Lower lobe of right lung (tissue), 2 donors: Measurements from ENCODE around the gene SLC7A4. TPM values are rescaled to one million over a fixed set of nuclear protein-coding genes. Genes with fewer than 3 reads are reported as not detected.

ENCODE experiments used
- ATAC-seq, 2 donors: fragments of 200-7000 bp; cut with Tn5 transposase; one replicate each; pipeline ENCODE4 v1.9.1; 2020 to 2022; ENCODE audit warnings: mild to moderate bottlenecking in 2 of 2, moderate library complexity in 2 of 2
- DNase-seq: peaks from one replicate; pipeline ENCODE4 v3.0.0-alpha.2; 2020
- H3K27ac ChIP-seq: fragments of 200-600 bp; one replicate; pipeline ENCODE4 v1.8.0; 2022
- H3K27me3 ChIP-seq: fragments of 200-600 bp; one replicate; pipeline ENCODE4 v1.8.0; 2022; ENCODE audit warnings: low read depth
- H3K36me3 ChIP-seq: fragments of 200-600 bp; one replicate; pipeline ENCODE4 v1.8.0; 2022; ENCODE audit warnings: mild to moderate bottlenecking
- H3K4me1 ChIP-seq: fragments of 200-600 bp; one replicate; pipeline ENCODE4 v1.8.0; 2022
- H3K4me3 ChIP-seq: fragments of 200-600 bp; one replicate; pipeline ENCODE4 v1.8.0; 2022; ENCODE audit warnings: mild to moderate bottlenecking
- H3K9me3 ChIP-seq: fragments of 200-600 bp; one replicate; pipeline ENCODE4 v1.8.0; 2022
- intact Hi-C: fragments of 100-400 bp; cut with DNase I; formaldehyde crosslinking; loops from one replicate; pipeline ENCODE4 v1.11.0; 2022
- total RNA-seq: library from RNA; stranded (reverse); fragmentation: NEBNext Ultra II Directional; extraction: Animal tissue kit (Norgen Biotek cat#: 25700); gene quantifications from one replicate; pipeline ENCODE4 v1.2.1, GENCODE V29; 2021
- TF ChIP-seq, protein P1 (sequence below): fragments of 200-600 bp; IDR thresholded peaks from one replicate; pipeline ENCODE4 v1.8.0; 2022; ENCODE audit warnings: antibody characterized with exemption, mild to moderate bottlenecking
- donor health status: DM: no; HTN: yes; CAD: no; lungs with severe emphysema.

SLC7A4 gene
- total RNA-seq, 1 donor from 2014 or later = 0.47 TPM

GRCh38 chr22:21077884-21078508 is 45.6 kb upstream of the SLC7A4 start:
- TF ChIP-seq, protein P1, sequence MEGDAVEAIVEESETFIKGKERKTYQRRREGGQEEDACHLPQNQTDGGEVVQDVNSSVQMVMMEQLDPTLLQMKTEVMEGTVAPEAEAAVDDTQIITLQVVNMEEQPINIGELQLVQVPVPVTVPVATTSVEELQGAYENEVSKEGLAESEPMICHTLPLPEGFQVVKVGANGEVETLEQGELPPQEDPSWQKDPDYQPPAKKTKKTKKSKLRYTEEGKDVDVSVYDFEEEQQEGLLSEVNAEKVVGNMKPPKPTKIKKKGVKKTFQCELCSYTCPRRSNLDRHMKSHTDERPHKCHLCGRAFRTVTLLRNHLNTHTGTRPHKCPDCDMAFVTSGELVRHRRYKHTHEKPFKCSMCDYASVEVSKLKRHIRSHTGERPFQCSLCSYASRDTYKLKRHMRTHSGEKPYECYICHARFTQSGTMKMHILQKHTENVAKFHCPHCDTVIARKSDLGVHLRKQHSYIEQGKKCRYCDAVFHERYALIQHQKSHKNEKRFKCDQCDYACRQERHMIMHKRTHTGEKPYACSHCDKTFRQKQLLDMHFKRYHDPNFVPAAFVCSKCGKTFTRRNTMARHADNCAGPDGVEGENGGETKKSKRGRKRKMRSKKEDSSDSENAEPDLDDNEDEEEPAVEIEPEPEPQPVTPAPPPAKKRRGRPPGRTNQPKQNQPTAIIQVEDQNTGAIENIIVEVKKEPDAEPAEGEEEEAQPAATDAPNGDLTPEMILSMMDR = no peak
- Histone ChIP-seq H3K27me3 (no peaks in the 10 kb centered on the region), H3K27ac (no peak overlapping the region), H3K4me1 (no peaks in the 10 kb centered on the region), H3K9me3 (no peaks in the 10 kb centered on the region), H3K36me3 (no peaks in the 10 kb centered on the region), H3K4me3 (no peak overlapping the region)
- DNase-seq (no peak), ATAC-seq (no peak)
- intact Hi-C loops = no loop called here

DNA sequence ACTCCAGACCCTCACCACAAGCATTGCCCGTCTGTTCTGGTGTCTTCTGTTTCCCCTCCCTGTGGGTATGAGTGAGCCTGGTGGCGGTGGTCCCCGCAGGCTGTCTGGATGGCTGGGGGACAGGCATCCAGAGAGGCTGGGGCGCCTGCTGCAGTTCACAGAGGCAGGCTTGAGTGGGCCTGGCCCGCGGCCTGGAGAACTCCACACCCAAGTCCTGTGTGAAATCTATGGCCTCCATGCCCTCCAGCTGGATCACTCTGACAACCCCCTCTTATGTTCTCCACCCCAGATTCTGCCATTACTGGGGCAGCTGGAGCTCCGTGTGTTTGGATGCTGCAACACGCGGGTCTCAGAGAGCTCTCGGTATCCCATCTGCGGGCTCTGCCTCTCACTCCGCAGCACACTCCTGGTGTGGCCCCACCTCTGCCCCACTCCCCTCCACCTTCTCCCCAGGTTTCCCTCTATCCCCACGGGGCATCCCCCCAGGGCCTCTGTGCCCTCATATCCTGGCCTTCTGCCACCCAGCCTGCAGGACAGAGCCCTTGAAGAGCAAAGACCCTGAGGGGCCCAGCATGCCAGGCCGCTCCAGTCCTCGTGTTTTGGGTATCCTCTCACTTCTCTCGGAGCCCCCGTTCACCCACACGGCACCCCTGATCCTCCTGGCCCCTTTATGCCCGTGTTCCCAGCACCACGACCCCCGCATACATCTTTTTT is 44.7 kb upstream of the SLC7A4 start:
- H3K9me3 ChIP-seq = no peaks in the 10 kb centered on the region
- no peak for ATAC-seq
- no peaks in the 10 kb centered on the region for H3K36me3 ChIP-seq
- H3K27me3 ChIP-seq = no peaks in the 10 kb centered on the region
- intact Hi-C loops = no loop called here
- DNase-seq = no peak
- H3K27ac ChIP-seq = no peak overlapping the region
- no peak overlapping the region for H3K4me3 ChIP-seq
- no peaks in the 10 kb centered on the region for H3K4me1 ChIP-seq
- TF ChIP-seq, protein P1 = no peak

GRCh38 chr22:21075516-21076138 is 43.3 kb upstream of the SLC7A4 start:
- ATAC-seq = no peak

GRCh38 chr22:21074102-21074715 is 41.8 kb upstream of the SLC7A4 start:
- no peak for DNase-seq
- Histone ChIP-seq H3K36me3 (no peaks in the 10 kb centered on the region), H3K9me3 (no peaks in the 10 kb centered on the region), H3K27me3 (no peaks in the 10 kb centered on the region), H3K27ac (no peak overlapping the region), H3K4me1 (no peaks in the 10 kb centered on the region), H3K4me3 (no peak overlapping the region)
- ATAC-seq = peak; percentile 53 to 73
- intact Hi-C loops = no loop called here
- TF ChIP-seq, protein P1 = no peak

More at GRCh38 chr22:21075516-21076138, 43.3 kb upstream of the SLC7A4 start:
- TF ChIP-seq, protein P1 = no peak
- H3K9me3 ChIP-seq = no peaks in the 10 kb centered on the region
- no peak overlapping the region for H3K27ac ChIP-seq
- H3K4me3 ChIP-seq = no peak overlapping the region
- no peaks in the 10 kb centered on the region for H3K4me1 ChIP-seq
- intact Hi-C loops = no loop called here
- no peaks in the 10 kb centered on the region for H3K27me3 ChIP-seq
- no peaks in the 10 kb centered on the region for H3K36me3 ChIP-seq
- DNase-seq = no peak

- Histone ChIP-seq H3K36me3 (no peaks in the 10 kb centered on the region), H3K9me3 (no peaks in the 10 kb centered on the region), H3K27ac (no peak overlapping the region), H3K4me1 (no peaks in the 10 kb centered on the region), H3K27me3 (no peaks in the 10 kb centered on the region), H3K4me3 (no peak overlapping the region)
- ATAC-seq = no peak
- no peak for DNase-seq
- intact Hi-C loops = no loop called here
- TF ChIP-seq, protein P1 = no peak
Measured at GRCh38 chr22:21073482-21073881, 41.1 kb upstream of the SLC7A4 start.
